Neural progenitor cell (in vitro differentiated cells): ENCODE results near the gene UBE2QL1.

Source experiments
- CTCF ChIP-seq: fragments of 200-600 bp; sonication (generic); IDR thresholded peaks from 2 replicates; pipeline ENCODE4 v1.5.1; 2017; ENCODE audit warnings: antibody characterized with exemption, mild to moderate bottlenecking
- EZH2 ChIP-seq: fragments of 200-600 bp; sonication (generic); IDR thresholded peaks from 2 replicates; pipeline ENCODE4 v1.6.1; 2017; ENCODE audit warnings: antibody characterized with exemption, mild to moderate bottlenecking, moderate library complexity
- EZH2phosphoT487 ChIP-seq: fragments of 200-600 bp; sonication (generic); IDR thresholded peaks from 2 replicates; pipeline ENCODE4 v1.6.1; 2017; ENCODE audit warnings: antibody characterized with exemption

DNA sequence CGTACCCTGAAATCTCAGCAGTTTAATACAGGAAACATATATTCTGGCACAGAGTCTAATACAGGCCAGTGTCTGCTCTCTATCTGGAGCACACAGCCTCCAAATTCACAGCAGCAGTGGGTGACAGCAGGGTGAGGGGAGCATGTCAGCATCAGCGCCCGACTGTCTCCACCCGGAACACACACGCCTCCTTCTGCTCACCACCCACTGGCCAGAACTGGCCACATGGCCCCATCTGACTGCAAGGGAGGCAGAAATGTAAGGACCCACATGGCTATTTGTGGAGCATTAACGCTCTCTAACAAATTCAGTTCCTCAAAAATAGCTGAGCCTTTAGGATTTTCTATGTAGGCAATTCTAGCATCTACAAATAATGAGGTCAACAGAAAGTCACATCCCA is 24.6 kb downstream of the UBE2QL1 start:
- no peak for TF ChIP-seq CTCF
- no peak for TF ChIP-seq EZH2
- TF ChIP-seq EZH2phosphoT487, result no peak
